Natural killer cell (primary cell): Measurements from ENCODE around the gene GGTA1. TPM values are rescaled to one million over a fixed set of nuclear protein-coding genes. Genes with fewer than 3 reads are reported as not detected.
A peak's percentile ranks its signal among the peaks of the same experiment; 100 is the strongest.

ENCODE experiments used
- ATAC-seq, 3 donors: fragments of 150-1000 bp in 2 of 3; fragments of 200-7000 bp in 1 of 3; cut with Tn5 transposase; 1 replicate in 1 of 3; 2 replicates in 2 of 3; pipeline ENCODE4 v1.10.0; 2021; ENCODE audit warnings: mild to moderate bottlenecking in 2 of 3, moderate library complexity in 2 of 3
- DNase-seq, 2 donors: peaks; one replicate each; pipeline versions ENCODE4 v3.0.0 to v3.0.0-alpha.2; 2013 to 2021; ENCODE audit warnings: mixed read lengths in 1 of 2
- H3K27ac ChIP-seq: one replicate; pipeline ENCODE4 v1.5.1; 2013; ENCODE audit warnings: mild to moderate bottlenecking, low read length
- H3K27me3 ChIP-seq: one replicate; pipeline ENCODE4 v1.6.1; 2013; ENCODE audit warnings: low read length; ENCODE audit not compliant: control insufficient read depth, insufficient read depth
- H3K36me3 ChIP-seq: one replicate; pipeline ENCODE4 v1.6.1; 2013; ENCODE audit warnings: low read length; ENCODE audit not compliant: control insufficient read depth, insufficient read depth
- H3K4me1 ChIP-seq: one replicate; pipeline ENCODE4 v1.6.1; 2013; ENCODE audit warnings: low read length; ENCODE audit not compliant: control insufficient read depth, insufficient read depth
- H3K4me3 ChIP-seq: one replicate; pipeline ENCODE4 v1.5.1; 2013; ENCODE audit warnings: low read length
- H3K9me3 ChIP-seq: one replicate; pipeline ENCODE4 v1.6.1; 2013; ENCODE audit warnings: low read length; ENCODE audit not compliant: control insufficient read depth, insufficient read depth
- H3K27ac Mint-ChIP-seq, 2 donors: one replicate each; pipeline ENCODE4 v1.8.0; 2022; ENCODE audit warnings: mild to moderate bottlenecking in 2 of 2, mixed read lengths in 2 of 2, moderate library complexity in 1 of 2
- H3K27me3 Mint-ChIP-seq, 2 donors: one replicate each; pipeline ENCODE4 v1.8.0; 2022; ENCODE audit warnings: low read depth in 2 of 2, mixed read lengths in 2 of 2
- H3K36me3 Mint-ChIP-seq: one replicate; pipeline ENCODE4 v1.8.0; 2022; ENCODE audit warnings: mixed read lengths
- H3K4me1 Mint-ChIP-seq, 2 donors: one replicate each; pipeline ENCODE4 v1.8.0; 2022; ENCODE audit warnings: mixed read lengths in 2 of 2
- H3K4me3 Mint-ChIP-seq: one replicate; pipeline ENCODE4 v1.8.0; 2022; ENCODE audit warnings: mild to moderate bottlenecking, moderate library complexity, mixed read lengths
- H3K9me3 Mint-ChIP-seq, 2 donors: one replicate each; pipeline ENCODE4 v1.8.0; 2022; ENCODE audit warnings: mixed read lengths in 2 of 2
- WGBS: methylation state at CpG from one replicate; pipeline ENCODE4 v1.1.7; 2013; ENCODE audit warnings: missing lambda C conversion rate; ENCODE audit not compliant: insufficient coverage; 5-methylcytosine and 5-hydroxymethylcytosine counted together
- intact Hi-C: fragments of 100-400 bp; cut with micrococcal nuclease; formaldehyde crosslinking; loops from one replicate; pipeline ENCODE4 v1.14.2; 2022
- total RNA-seq, 4 donors: library from RNA; stranded (reverse); fragments of 120-200 nt in 1 of 4; gene quantifications; one replicate each; pipeline versions ENCODE4 v1.2.3 to v1.2.4, GENCODE V29; 2013 to 2022
- TF ChIP-seq, protein P1 (sequence below): fragments of 200-600 bp; IDR thresholded peaks from one replicate; pipeline ENCODE4 v1.8.0; 2022; ENCODE audit warnings: antibody characterized with exemption

The GGTA1 gene
- total RNA-seq, 3 donors from 2014 or later (not counting 1 experiment from before 2014, with no cell fraction given) = 0.23 to 0.87 (median 0.55) TPM

DNA sequence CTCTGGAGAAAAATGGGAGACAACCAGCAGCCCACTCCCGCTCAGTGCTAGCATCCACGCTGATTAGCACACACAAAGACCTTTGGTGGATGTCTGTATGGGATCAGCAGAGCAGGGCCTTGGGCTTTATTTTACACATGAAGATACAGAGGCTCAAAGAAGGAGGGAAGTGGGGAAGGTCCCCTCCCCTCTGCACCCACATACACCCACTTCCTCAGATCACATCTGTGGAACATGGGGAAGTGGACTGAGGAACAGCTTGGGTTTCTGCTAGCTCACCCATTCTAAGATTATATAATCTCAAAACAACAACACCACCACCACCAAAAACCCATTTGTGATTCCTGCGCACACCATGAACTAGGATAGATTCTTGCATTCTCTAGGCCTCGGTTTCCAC is 14.0 kb downstream of the GGTA1 start:
- H3K4me3 Mint-ChIP-seq = no peak overlapping the region
- H3K27me3 ChIP-seq = no peaks in the 10 kb centered on the region
- ATAC-seq (peak in 2 of 3 donors; percentile 24 to 72), DNase-seq (no peak)
- TF ChIP-seq, protein P1, sequence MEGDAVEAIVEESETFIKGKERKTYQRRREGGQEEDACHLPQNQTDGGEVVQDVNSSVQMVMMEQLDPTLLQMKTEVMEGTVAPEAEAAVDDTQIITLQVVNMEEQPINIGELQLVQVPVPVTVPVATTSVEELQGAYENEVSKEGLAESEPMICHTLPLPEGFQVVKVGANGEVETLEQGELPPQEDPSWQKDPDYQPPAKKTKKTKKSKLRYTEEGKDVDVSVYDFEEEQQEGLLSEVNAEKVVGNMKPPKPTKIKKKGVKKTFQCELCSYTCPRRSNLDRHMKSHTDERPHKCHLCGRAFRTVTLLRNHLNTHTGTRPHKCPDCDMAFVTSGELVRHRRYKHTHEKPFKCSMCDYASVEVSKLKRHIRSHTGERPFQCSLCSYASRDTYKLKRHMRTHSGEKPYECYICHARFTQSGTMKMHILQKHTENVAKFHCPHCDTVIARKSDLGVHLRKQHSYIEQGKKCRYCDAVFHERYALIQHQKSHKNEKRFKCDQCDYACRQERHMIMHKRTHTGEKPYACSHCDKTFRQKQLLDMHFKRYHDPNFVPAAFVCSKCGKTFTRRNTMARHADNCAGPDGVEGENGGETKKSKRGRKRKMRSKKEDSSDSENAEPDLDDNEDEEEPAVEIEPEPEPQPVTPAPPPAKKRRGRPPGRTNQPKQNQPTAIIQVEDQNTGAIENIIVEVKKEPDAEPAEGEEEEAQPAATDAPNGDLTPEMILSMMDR = no peak
- WGBS = 40% methylated on average over 4 of the region's 4 CpGs
- H3K27ac Mint-ChIP-seq = no peak overlapping the region
- intact Hi-C loops = no loop called here
- no peaks in the 10 kb centered on the region for H3K36me3 Mint-ChIP-seq
- H3K4me1 Mint-ChIP-seq = no peaks in the 10 kb centered on the region
- peaks cover 21% of the 10 kb centered on the region for H3K4me1 ChIP-seq
- no peaks in the 10 kb centered on the region for H3K9me3 Mint-ChIP-seq
- no peaks in the 10 kb centered on the region for H3K9me3 ChIP-seq
- H3K36me3 ChIP-seq = no peaks in the 10 kb centered on the region
- no peaks in the 10 kb centered on the region for H3K27me3 Mint-ChIP-seq
- H3K4me3 ChIP-seq = no peak overlapping the region
- H3K27ac ChIP-seq = no peak overlapping the region

DNA sequence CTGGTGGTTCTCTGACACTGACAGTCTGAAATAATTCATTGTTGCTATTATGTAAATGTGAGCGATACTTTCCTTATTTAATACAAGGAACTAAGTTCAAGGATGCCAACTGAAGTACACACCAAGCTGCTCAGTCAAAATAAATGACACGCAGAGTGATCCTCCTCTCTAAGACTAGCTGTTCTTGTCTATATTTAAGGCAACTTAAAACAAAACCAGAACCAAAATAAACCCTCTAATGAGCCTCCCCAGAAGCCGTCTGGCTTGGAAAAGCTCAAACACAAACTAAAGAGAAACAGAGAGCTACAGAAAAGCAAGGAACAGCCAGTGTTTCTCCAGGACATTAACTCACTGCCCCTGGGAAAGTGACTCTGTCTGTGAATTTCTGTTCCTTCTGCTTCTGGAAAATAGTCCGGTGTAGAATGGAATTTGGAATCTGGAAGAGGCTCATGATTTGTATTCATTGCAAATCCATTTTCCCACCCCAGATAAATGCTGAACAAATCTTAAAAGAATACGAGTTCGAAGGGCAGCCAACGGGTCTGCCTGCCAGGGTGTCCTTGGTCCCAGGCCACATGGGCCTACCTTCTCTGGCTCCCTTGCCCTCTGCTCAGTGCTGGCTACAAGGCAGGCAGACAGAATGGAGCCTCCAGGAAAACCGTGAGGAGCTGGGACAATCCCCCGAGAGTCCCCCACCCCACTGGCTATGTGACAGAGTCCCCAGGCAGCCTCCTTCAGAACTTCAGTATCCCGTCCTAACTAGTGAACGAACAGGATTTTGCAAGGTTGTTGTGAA is 14.8 kb downstream of the GGTA1 start:
- no peak overlapping the region for H3K27ac Mint-ChIP-seq

DNA sequence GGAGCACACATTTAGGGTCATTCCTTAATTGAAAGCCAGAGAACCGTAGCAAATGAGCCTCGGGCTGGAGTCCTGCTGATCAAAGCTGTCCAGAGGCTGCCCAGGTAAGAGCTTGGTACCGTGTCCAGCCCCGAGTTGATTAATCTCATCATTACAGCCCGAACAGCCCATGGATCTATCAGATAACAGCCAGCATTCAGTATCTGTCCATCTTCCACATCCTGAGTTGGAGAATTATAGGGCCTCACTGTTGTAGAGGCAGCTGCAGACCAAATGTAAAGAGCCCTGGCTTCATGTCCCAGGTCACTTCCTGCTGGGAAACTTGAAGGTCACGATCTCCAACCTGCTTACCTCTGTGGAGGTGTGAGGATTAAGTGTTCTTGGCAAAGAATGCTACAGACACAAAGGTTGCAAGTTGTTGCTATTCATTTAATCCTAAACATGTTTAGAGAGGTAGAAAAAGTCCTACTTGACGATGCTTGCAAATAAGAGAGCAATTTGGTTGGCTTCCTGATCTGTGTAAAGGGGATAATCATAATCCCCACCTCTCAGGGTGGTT is 16.1 kb downstream of the GGTA1 start:
- H3K27ac Mint-ChIP-seq = no peak overlapping the region
- WGBS = 67% methylated on average over 7 of the region's 7 CpGs
- H3K4me3 ChIP-seq = no peak overlapping the region
- no peaks in the 10 kb centered on the region for H3K27me3 ChIP-seq
- no peaks in the 10 kb centered on the region for H3K36me3 ChIP-seq
- no peaks in the 10 kb centered on the region for H3K27me3 Mint-ChIP-seq
- H3K27ac ChIP-seq = no peak overlapping the region
- peaks cover 21% of the 10 kb centered on the region for H3K4me1 ChIP-seq
- no peaks in the 10 kb centered on the region for H3K9me3 Mint-ChIP-seq
- intact Hi-C loops = no loop called here
- H3K4me3 Mint-ChIP-seq = no peak overlapping the region
- H3K9me3 ChIP-seq = no peaks in the 10 kb centered on the region
- TF ChIP-seq, protein P1 = no peak
- no peaks in the 10 kb centered on the region for H3K36me3 Mint-ChIP-seq
- no peak for DNase-seq
- ATAC-seq = no peak
- H3K4me1 Mint-ChIP-seq = no peaks in the 10 kb centered on the region

More for the DNA sequence above, 14.8 kb downstream of the GGTA1 start:
- Histone ChIP-seq H3K4me3 (no peak overlapping the region), H3K4me1 (peaks cover 21% of the 10 kb centered on the region), H3K9me3 (no peaks in the 10 kb centered on the region), H3K36me3 (no peaks in the 10 kb centered on the region), H3K27me3 (no peaks in the 10 kb centered on the region), H3K27ac (no peak overlapping the region)
- Mint-ChIP-seq H3K4me1 (no peaks in the 10 kb centered on the region), H3K27me3 (no peaks in the 10 kb centered on the region), H3K36me3 (no peaks in the 10 kb centered on the region), H3K9me3 (no peaks in the 10 kb centered on the region), H3K4me3 (no peak overlapping the region)
- DNase-seq = no peak
- intact Hi-C loops = no loop called here
- 79% methylated on average over 10 of the region's 11 CpGs for WGBS
- TF ChIP-seq, protein P1 = no peak
- no peak for ATAC-seq
